C4-2B (cell line): ENCODE results near the gene NFIB.

Experiments
- H3K27ac ChIP-seq: fragments of 450-650 bp; 2 replicates; pipeline ENCODE4 v1.5.1; 2017
- CTCF ChIP-seq: fragments of 450-650 bp; conservative IDR thresholded peaks from 2 replicates; pipeline ENCODE4 v1.5.1; 2017; ENCODE audit warnings: mild to moderate bottlenecking
- ZFX ChIP-seq: fragments of 450-650 bp; IDR thresholded peaks from 2 replicates; pipeline ENCODE4 v1.6.1; 2017

Gene NFIB

GRCh38 chr9:14216612-14217194 is 97.2 kb downstream of the NFIB start:
- H3K27ac ChIP-seq, result no peak overlapping the region
- TF ChIP-seq ZFX, result no peak
- TF ChIP-seq CTCF, result no peak

GRCh38 chr9:14215614-14216013 is 98.3 kb downstream of the NFIB start:
- TF ChIP-seq CTCF (no peak), ZFX (no peak)
- no peak overlapping the region for H3K27ac ChIP-seq

GRCh38 chr9:14214693-14215092 is 99.2 kb downstream of the NFIB start:
- H3K27ac ChIP-seq, result no peak overlapping the region
- no peak for TF ChIP-seq CTCF
- no peak for TF ChIP-seq ZFX

GRCh38 chr9:14214065-14214684 is 99.8 kb downstream of the NFIB start:
- TF ChIP-seq ZFX (no peak), CTCF (no peak)
- H3K27ac ChIP-seq, result peak overlapping the region; percentile 70; the same call in 1 of the 2 replicates

GRCh38 chr9:14213504-14213903 is 100.4 kb downstream of the NFIB start:
- H3K27ac ChIP-seq, result peak overlapping the region; percentile 70; the same call in 1 of the 2 replicates
- no peak for TF ChIP-seq CTCF
- no peak for TF ChIP-seq ZFX

GRCh38 chr9:14212697-14213420 is 101.1 kb downstream of the NFIB start:
- TF ChIP-seq ZFX, result no peak
- no peak for TF ChIP-seq CTCF
- peak overlapping the region; percentile 70; the same call in 1 of the 2 replicates for H3K27ac ChIP-seq

GRCh38 chr9:14212077-14212476 is 101.9 kb downstream of the NFIB start:
- TF ChIP-seq CTCF (no peak), ZFX (no peak)
- no peak overlapping the region for H3K27ac ChIP-seq
